ENCODE data around the gene TMEM175. TPM values are rescaled to one million over a fixed set of nuclear protein-coding genes. Genes with fewer than 3 reads are reported as not detected.

TMEM175 gene, protein sequence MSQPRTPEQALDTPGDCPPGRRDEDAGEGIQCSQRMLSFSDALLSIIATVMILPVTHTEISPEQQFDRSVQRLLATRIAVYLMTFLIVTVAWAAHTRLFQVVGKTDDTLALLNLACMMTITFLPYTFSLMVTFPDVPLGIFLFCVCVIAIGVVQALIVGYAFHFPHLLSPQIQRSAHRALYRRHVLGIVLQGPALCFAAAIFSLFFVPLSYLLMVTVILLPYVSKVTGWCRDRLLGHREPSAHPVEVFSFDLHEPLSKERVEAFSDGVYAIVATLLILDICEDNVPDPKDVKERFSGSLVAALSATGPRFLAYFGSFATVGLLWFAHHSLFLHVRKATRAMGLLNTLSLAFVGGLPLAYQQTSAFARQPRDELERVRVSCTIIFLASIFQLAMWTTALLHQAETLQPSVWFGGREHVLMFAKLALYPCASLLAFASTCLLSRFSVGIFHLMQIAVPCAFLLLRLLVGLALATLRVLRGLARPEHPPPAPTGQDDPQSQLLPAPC
- 10 to 100 TPM; 44.3 to 60.9 (median 53.0) TPM for total RNA-seq
- total RNA-seq (2013): 21.1 TPM
- 6.6 to 47.5 (median 33.9) reads per million in 29 experiments for total RNA-seq

DNA sequence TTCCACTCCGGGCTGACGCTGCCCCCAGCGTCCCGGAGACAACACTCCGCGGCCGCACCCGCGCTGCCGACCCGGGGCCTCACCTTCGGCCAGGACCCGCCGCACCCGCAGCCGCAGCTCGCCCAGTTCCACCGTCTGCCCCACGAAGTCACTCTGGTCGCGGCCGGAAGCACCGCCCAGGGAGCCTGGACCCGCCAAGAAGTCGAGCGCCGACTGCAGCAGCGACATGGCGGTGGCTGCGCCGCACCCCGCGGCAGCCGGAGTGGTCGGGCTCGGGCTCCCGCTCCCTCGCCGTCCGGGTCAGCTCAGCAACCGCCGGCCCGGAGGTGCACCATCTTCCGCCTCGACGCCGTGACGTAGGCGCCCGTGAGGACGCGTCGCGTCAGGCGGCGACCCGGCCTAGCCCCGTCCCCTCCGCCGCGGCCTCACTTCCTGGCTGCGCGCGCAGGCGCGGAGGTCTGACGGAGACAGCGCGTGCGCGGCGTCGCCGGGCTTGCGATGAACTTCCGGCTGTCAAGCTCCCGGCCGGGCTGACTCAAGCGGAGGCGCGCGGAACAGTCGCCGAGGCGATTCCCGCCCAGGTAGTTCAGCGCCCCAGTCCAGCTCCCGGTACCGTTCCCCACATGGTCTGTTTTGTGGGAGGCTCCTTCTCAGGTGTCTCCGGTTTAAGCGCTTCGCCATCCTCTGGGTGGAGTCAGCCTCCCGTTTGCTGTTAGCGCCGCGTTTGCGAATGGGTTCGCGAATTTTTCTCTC is at the start of gene TMEM175, which contains the start of gene GAK:
Gene TMEM175 (plus strand): TSS at position 501 of the 753 bp plus-strand sequence. CDS start 15,280 bp downstream, outside the sequence.
Gene GAK (minus strand): TSS at position 357 of the 753 bp plus-strand sequence. CDS start 129 bp downstream, at position 228.
- peaks cover 45 to 71% (median 46%) of the 10 kb centered on the region in 3 donors for H3K4me1 Mint-ChIP-seq
- H3K4me3 Mint-ChIP-seq: peak within 1 kb of the TSS; percentile 93 to 94 (median 94)
- H3K27me3 Mint-ChIP-seq: no peaks in the 10 kb centered on the region
- DNase-seq (peak; percentile 85 to 99 (median 95)), ATAC-seq (replicated peaks in 1 of 4) (peak; percentile 95 to 97 (median 96))
- ChIA-PET CTCF (interaction anchor here in 1 of 2 donors (1.1 to 1.5 kb wide), 2 partner anchors 55 to 124 kb away, joined by 3 to 4 read pairs; partner anchors contain the start of gene IDUA), POLR2A (interaction anchor here in 1 of 2 donors (1.0 kb wide), 1 partner anchor 258 kb away, joined by 3 read pairs; the partner anchor contains the start of genes ATP5ME and MYL5)
- H3K27ac Mint-ChIP-seq: peak within 1 kb of the TSS; percentile 91 to 94
- H3K4me1 ChIP-seq (ENCODE audit: control insufficient read depth in 1 of 2, extremely low read depth in 1 of 2, insufficient read depth in 2 of 2, low read length in 2 of 2): peaks cover 20 to 45% of the 10 kb centered on the region in 2 experiments
- H3K9me3 ChIP-seq: no peaks in the 10 kb centered on the region
- peak within 1 kb of the TSS; percentile 80 to 81 for H3K4me3 ChIP-seq (ENCODE audit: control insufficient read depth in 1 of 2, extremely low read depth in 1 of 2, low read length in 1 of 2)
- H3K9me3 Mint-ChIP-seq: no peaks in the 10 kb centered on the region
- peaks cover 0 to 7% of the 10 kb centered on the region in 2 donors for H3K36me3 ChIP-seq (ENCODE audit: control insufficient read depth in 2 of 2, extremely low read depth in 1 of 2, insufficient read depth in 1 of 2, low read length in 1 of 2)
- under 1% methylated on average over 96 of the region's 99 CpGs for WGBS (ENCODE audit: insufficient coverage)
- H3K27ac ChIP-seq (ENCODE audit: low read length): peak within 1 kb of the TSS; percentile 78
- no peaks in the 10 kb centered on the region for H3K36me3 Mint-ChIP-seq
- no peaks in the 10 kb centered on the region for H3K27me3 ChIP-seq (replicated peaks in 1 of 2; ENCODE audit: control insufficient read depth in 2 of 2, extremely low read depth in 1 of 2, insufficient read depth in 2 of 2, low read length in 1 of 2)

DNA sequence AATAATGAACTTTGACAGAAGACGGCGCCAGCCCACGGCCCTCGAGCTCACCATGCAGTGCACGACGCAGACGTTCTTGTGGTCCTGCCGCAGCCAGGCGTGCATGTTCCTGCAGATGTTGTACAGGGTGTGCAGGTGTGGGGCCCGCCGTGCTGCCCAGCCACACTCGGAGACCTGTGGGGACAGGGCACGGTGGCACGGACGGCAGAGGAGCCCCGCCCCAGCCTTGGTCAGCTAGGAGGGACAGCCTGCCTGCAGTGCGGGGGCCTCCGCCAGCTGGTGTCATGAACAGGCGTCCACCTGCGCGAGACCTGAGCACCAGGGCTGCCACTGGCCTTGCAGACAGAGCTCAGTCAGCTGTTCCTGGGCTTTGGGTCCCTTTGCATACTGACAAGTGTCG is 49.6 kb upstream of the TMEM175 start:
- Histone ChIP-seq H3K36me3 (ENCODE audit: control insufficient read depth in 2 of 2, extremely low read depth in 1 of 2, insufficient read depth in 1 of 2, low read length in 1 of 2) (peaks cover 29 to 54% of the 10 kb centered on the region in 2 donors), H3K4me3 (ENCODE audit: control insufficient read depth in 1 of 2, extremely low read depth in 1 of 2, low read length in 1 of 2) (no peak overlapping the region), H3K4me1 (ENCODE audit: control insufficient read depth in 1 of 2, extremely low read depth in 1 of 2, insufficient read depth in 2 of 2, low read length in 2 of 2) (peaks cover 0 to 24% of the 10 kb centered on the region in 2 experiments), H3K9me3 (no peaks in the 10 kb centered on the region), H3K27me3 (replicated peaks in 1 of 2; ENCODE audit: control insufficient read depth in 2 of 2, extremely low read depth in 1 of 2, insufficient read depth in 2 of 2, low read length in 1 of 2) (no peaks in the 10 kb centered on the region), H3K27ac (ENCODE audit: low read length) (no peak overlapping the region)
- WGBS (ENCODE audit: insufficient coverage): 95% methylated on average over 22 of the region's 22 CpGs
- no peak for DNase-seq
- Mint-ChIP-seq H3K4me1 (peaks cover 28 to 31% (median 30%) of the 10 kb centered on the region in 3 donors), H3K27me3 (no peaks in the 10 kb centered on the region), H3K27ac (no peak overlapping the region), H3K9me3 (no peaks in the 10 kb centered on the region), H3K4me3 (no peak overlapping the region), H3K36me3 (peaks cover 21% of the 10 kb centered on the region)
- no peak for ATAC-seq (replicated peaks in 1 of 4)
- POLR2A ChIA-PET: no interaction called here
- CTCF ChIA-PET: interaction anchor here in 1 of 2 donors (0.6 kb wide), 1 partner anchor 1045 kb away, joined by 3 read pairs; no protein-coding TSS in a partner anchor

DNA sequence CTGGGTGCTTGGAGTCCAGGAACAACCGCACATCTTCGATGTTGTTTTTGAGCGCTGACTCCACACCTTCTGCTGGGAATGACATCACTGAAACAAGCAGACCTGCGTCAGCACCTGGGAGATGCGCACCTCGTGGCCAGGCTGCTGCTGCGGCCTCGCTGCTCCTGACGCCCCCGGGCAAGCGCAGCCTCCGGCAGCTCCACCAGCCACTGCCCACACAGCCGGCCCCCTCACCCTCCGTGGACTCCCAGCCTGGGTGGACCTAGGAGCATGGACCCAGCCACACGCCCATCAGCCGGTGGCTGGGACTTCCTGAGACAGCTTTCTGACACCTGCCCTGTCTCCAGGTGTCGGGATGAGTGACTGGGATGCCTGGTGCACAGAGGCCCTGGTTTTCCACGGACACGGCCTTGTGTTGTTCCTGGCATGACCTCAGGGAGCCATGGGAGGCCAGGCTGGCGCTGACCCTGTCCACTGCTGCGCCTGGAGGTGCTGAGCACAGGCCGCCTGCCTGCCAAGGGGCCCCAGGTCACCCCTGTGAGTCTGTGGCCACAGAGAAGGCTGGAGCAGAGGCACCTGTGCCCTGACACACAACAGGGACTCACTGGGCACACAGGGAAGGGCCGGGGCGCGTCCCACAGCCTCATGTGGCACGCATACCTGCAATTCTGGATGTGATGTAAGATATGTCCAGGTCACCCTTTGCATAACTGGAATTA is 48.7 kb upstream of the TMEM175 start:
- Histone ChIP-seq H3K27me3 (replicated peaks in 1 of 2; ENCODE audit: control insufficient read depth in 2 of 2, extremely low read depth in 1 of 2, insufficient read depth in 2 of 2, low read length in 1 of 2) (no peaks in the 10 kb centered on the region), H3K36me3 (ENCODE audit: control insufficient read depth in 2 of 2, extremely low read depth in 1 of 2, insufficient read depth in 1 of 2, low read length in 1 of 2) (peaks cover 34 to 56% of the 10 kb centered on the region in 2 donors), H3K4me1 (ENCODE audit: control insufficient read depth in 1 of 2, extremely low read depth in 1 of 2, insufficient read depth in 2 of 2, low read length in 2 of 2) (peaks cover 0 to 19% of the 10 kb centered on the region in 2 experiments), H3K9me3 (no peaks in the 10 kb centered on the region), H3K4me3 (ENCODE audit: control insufficient read depth in 1 of 2, extremely low read depth in 1 of 2, low read length in 1 of 2) (no peak overlapping the region), H3K27ac (ENCODE audit: low read length) (no peak overlapping the region)
- no peak for DNase-seq
- Mint-ChIP-seq H3K36me3 (peaks cover 23% of the 10 kb centered on the region), H3K4me3 (no peak overlapping the region), H3K4me1 (peaks cover 21 to 28% (median 23%) of the 10 kb centered on the region in 3 donors), H3K9me3 (no peaks in the 10 kb centered on the region), H3K27me3 (no peaks in the 10 kb centered on the region), H3K27ac (no peak overlapping the region)
- ChIA-PET CTCF (no interaction called here), POLR2A (no interaction called here)
- WGBS (ENCODE audit: insufficient coverage): 94% methylated on average over 26 of the region's 26 CpGs
- ATAC-seq (replicated peaks in 1 of 4): no peak

DNA sequence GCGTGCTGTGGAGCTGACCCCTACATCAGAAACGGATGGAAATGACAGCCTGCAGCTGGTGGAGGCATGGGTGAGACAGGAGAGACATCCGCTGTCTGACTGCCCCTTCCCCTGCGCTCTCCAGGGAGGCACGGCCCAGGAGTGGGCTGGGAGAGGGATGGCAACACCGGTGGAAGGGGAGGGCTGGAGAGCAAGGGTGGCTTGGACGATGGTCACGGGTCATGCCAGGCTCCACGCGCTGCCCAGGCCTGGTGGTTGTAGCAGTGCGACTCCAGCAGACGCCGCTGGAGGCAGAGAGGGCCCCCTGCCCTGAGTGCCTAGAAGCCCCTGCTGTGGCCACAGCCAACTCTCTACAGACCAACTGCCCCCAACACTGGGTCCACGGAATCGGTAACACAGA is 48.0 kb upstream of the TMEM175 start:
- Mint-ChIP-seq H3K36me3 (peaks cover 25% of the 10 kb centered on the region), H3K4me3 (no peak overlapping the region), H3K4me1 (peaks cover 14 to 21% (median 16%) of the 10 kb centered on the region in 3 donors), H3K9me3 (no peaks in the 10 kb centered on the region), H3K27me3 (no peaks in the 10 kb centered on the region), H3K27ac (no peak overlapping the region)
- Histone ChIP-seq H3K27ac (ENCODE audit: low read length) (no peak overlapping the region), H3K4me3 (ENCODE audit: control insufficient read depth in 1 of 2, extremely low read depth in 1 of 2, low read length in 1 of 2) (no peak overlapping the region), H3K4me1 (ENCODE audit: control insufficient read depth in 1 of 2, extremely low read depth in 1 of 2, insufficient read depth in 2 of 2, low read length in 2 of 2) (peaks cover 0 to 12% of the 10 kb centered on the region in 2 experiments), H3K36me3 (ENCODE audit: control insufficient read depth in 2 of 2, extremely low read depth in 1 of 2, insufficient read depth in 1 of 2, low read length in 1 of 2) (peaks cover 34 to 56% of the 10 kb centered on the region in 2 donors), H3K27me3 (replicated peaks in 1 of 2; ENCODE audit: control insufficient read depth in 2 of 2, extremely low read depth in 1 of 2, insufficient read depth in 2 of 2, low read length in 1 of 2) (no peaks in the 10 kb centered on the region), H3K9me3 (no peaks in the 10 kb centered on the region)
- ChIA-PET CTCF (no interaction called here), POLR2A (no interaction called here)
- 86% methylated on average over 8 of the region's 15 CpGs for WGBS (ENCODE audit: insufficient coverage)
- ATAC-seq (replicated peaks in 1 of 4) (no peak), DNase-seq (no peak)

DNA sequence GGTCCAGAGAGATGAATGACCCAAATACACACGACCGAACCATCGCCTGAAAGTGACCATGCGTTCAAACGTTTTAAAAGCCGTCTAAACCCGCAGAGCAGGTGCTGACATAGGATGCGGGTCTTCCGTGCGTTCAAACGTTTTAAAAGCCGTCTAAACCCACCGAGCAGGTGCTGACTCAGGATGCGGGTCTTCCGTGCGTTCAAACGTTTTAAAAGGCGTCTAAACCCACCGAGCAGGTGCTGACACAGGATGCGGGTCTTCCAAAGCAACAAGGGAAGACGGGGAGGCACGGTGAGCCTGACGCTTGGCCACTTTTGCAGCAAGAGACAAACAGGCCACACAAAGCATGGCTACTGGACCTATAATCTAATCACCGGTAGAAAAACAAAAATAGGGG is 47.4 kb upstream of the TMEM175 start:
- no peak overlapping the region for H3K4me3 ChIP-seq (ENCODE audit: control insufficient read depth in 1 of 2, extremely low read depth in 1 of 2, low read length in 1 of 2)
- H3K36me3 ChIP-seq (ENCODE audit: control insufficient read depth in 2 of 2, extremely low read depth in 1 of 2, insufficient read depth in 1 of 2, low read length in 1 of 2): peaks cover 35 to 63% of the 10 kb centered on the region in 2 donors
- Mint-ChIP-seq H3K4me3 (no peak overlapping the region), H3K36me3 (peaks cover 25% of the 10 kb centered on the region), H3K27ac (no peak overlapping the region), H3K9me3 (no peaks in the 10 kb centered on the region), H3K27me3 (no peaks in the 10 kb centered on the region), H3K4me1 (peaks cover 7 to 14% (median 9%) of the 10 kb centered on the region in 3 donors)
- no peak for DNase-seq
- H3K27ac ChIP-seq (ENCODE audit: low read length): no peak overlapping the region
- no peak for ATAC-seq (replicated peaks in 1 of 4)
- H3K27me3 ChIP-seq (replicated peaks in 1 of 2; ENCODE audit: control insufficient read depth in 2 of 2, extremely low read depth in 1 of 2, insufficient read depth in 2 of 2, low read length in 1 of 2): no peaks in the 10 kb centered on the region
- H3K9me3 ChIP-seq: no peaks in the 10 kb centered on the region
- WGBS (ENCODE audit: insufficient coverage): 94% methylated on average over 24 of the region's 24 CpGs
- POLR2A ChIA-PET: no interaction called here
- H3K4me1 ChIP-seq (ENCODE audit: control insufficient read depth in 1 of 2, extremely low read depth in 1 of 2, insufficient read depth in 2 of 2, low read length in 2 of 2): peaks cover 0 to 7% of the 10 kb centered on the region in 2 experiments
- CTCF ChIA-PET: no interaction called here
